ENCODE measurements around the gene AP2A1.

AP2A1 gene

DNA sequence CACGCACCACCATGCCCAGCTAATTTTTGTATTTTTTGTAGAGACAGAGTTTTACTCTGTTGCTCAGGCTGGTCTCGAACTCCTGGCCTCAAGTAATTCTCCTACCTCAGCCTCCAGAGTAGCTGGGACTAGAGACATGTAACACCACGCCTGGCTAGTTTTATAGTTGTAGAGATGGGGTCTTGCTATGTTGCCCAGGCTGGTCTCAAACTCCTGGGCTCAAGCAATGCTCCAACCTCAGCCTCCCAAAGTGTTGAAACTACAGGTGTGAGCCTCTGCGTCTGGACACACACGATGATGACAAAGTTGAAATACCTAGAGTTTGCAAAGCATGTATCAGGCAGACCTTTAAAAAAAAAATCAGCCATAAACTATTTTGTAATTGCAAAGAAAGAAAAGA is 79.6 kb downstream of the AP2A1 start:
- Mint-ChIP-seq H3K9me3 (peaks cover 5% of the 10 kb centered on the region), H3K4me3 (no peak overlapping the region), H3K36me3 (no peaks in the 10 kb centered on the region), H3K27ac (no peak overlapping the region), H3K27me3 (no peaks in the 10 kb centered on the region), H3K4me1 (peaks cover 21% of the 10 kb centered on the region)

DNA sequence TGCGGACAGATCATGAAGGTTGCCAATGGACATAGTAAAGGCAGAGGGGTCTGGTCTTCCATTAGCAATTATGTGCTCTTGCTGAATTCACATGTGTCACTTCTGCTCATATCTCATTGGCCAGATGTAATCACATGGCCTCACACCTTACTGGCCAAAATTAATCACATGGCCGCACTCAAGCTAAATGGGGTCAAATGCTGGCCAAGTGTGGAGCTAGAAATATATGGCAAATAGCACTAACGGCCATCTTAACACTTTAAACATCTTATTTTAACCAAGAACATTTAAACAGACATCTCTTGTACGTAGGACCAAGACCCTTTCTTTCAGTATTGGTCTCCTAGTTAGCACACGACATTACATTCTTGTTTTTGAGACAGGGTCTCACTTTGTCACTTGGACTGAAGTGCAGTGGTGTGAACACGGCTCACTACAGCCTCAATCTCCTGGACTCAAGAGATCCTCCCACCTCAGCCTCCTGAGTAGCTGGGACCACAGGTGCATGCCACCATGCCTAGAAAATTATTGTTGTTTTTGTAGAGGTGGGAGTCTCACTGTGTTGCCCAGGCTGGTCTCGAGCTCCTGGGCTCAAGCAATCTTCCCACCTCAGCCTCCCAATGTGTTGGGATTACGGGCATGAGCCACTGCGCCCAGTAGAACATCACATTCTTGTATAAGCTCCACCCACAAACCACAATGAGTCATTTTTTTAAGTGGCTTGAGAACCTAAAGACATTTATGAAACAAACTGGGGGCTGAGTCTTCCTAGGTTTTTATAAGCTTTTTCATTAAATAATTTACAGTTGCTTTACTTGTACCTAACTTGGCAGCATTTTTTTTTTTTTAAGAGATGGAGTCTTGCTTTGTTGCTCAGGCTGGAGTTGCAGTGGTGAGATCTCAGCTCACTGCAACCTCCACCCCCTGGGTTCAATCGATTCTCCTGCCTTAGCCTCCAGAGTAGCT is 81.2 kb downstream of the AP2A1 start:
- H3K4me1 Mint-ChIP-seq: peaks cover 32% of the 10 kb centered on the region
- H3K27me3 Mint-ChIP-seq: no peaks in the 10 kb centered on the region
- no peak overlapping the region for H3K27ac Mint-ChIP-seq
- H3K9me3 Mint-ChIP-seq: peaks cover 5% of the 10 kb centered on the region
- no peak overlapping the region for H3K4me3 Mint-ChIP-seq
- no peaks in the 10 kb centered on the region for H3K36me3 Mint-ChIP-seq

DNA sequence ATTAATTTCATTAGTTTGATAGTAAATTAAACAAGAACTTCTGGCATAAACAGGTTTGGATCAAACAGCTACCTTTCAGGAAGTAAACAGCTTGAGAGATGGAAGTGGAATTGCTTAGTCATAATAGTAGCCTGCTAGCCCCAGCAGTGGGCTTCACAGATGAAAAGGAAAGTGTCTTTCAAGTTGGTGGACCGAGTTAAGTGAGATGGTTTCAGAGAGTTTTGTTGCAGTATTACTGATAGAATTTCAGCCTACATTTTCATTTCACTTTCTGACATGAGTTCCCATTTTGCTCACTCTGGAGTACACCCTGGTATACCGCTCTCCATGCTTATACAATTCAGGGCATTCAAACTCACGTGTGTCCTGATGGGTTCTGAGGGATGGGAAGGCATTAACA is 82.1 kb downstream of the AP2A1 start:
- peak overlapping the region; percentile 87 for H3K27ac Mint-ChIP-seq
- no peaks in the 10 kb centered on the region for H3K27me3 Mint-ChIP-seq
- peak overlapping the region; percentile 68 for H3K4me3 Mint-ChIP-seq
- no peaks in the 10 kb centered on the region for H3K36me3 Mint-ChIP-seq
- peaks cover 5% of the 10 kb centered on the region for H3K9me3 Mint-ChIP-seq
- peaks cover 39% of the 10 kb centered on the region for H3K4me1 Mint-ChIP-seq

DNA sequence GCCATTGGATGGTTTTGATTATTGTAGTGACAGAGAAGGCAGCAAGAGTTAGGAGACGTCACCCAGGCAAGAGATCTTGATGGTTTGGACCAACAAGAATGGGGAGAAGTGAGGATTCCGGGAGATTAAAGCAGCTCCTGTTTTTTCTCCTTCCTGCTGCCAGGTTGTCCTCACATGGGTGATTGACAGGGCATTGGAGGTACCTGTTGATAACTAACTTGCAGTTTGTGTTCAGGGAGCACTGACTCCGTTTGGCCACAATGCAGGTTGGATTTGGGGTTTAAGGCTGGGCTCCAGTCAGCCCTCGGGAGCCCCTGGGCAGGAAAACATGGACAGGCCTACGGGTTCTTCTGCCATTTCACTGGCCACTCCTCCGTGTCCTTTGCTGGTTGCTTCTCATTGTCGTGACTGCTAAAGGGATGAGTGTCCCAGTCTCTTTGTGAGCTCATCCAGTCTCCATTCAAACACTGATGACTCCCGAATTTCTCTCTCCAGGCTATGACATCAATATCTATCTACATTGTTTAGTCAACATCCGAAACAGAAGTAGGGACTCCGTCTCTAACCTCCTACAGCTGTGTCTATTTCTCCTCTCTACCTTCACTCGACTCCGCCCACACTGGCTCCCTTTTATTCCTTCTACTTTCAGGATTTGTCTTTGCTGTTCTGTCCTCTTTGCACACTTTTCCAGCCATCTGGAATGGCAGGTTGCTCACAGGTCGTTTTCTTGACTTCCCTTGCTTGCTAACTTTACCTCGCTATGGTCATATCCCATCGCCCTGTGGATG is 82.8 kb downstream of the AP2A1 start:
- H3K4me1 Mint-ChIP-seq: peaks cover 39% of the 10 kb centered on the region
- H3K27ac Mint-ChIP-seq: peak overlapping the region; percentile 87

DNA sequence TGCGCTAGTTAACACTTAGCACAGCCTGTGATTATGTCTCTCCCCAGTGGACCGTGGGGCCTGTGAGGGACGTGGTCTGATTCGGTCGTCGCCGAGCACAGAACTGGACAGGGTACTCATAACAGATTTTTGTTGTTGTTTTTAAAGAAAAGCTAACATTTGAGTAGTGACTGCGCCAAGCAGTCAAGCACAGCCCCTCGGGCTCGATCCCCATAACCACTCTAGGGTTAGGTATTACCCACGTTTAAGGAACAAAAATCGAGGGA is 83.4 kb downstream of the AP2A1 start:
- peaks cover 5% of the 10 kb centered on the region for H3K9me3 Mint-ChIP-seq
- H3K4me3 Mint-ChIP-seq: peak overlapping the region; percentile 90
- H3K36me3 Mint-ChIP-seq: no peaks in the 10 kb centered on the region
- H3K27me3 Mint-ChIP-seq: no peaks in the 10 kb centered on the region
- H3K4me1 Mint-ChIP-seq: peaks cover 39% of the 10 kb centered on the region
- H3K27ac Mint-ChIP-seq: peak overlapping the region; percentile 93

More for the DNA sequence above, 82.8 kb downstream of the AP2A1 start:
- no peaks in the 10 kb centered on the region for H3K36me3 Mint-ChIP-seq
- no peaks in the 10 kb centered on the region for H3K27me3 Mint-ChIP-seq
- peaks cover 5% of the 10 kb centered on the region for H3K9me3 Mint-ChIP-seq
- peak overlapping the region; percentile 90 for H3K4me3 Mint-ChIP-seq

DNA sequence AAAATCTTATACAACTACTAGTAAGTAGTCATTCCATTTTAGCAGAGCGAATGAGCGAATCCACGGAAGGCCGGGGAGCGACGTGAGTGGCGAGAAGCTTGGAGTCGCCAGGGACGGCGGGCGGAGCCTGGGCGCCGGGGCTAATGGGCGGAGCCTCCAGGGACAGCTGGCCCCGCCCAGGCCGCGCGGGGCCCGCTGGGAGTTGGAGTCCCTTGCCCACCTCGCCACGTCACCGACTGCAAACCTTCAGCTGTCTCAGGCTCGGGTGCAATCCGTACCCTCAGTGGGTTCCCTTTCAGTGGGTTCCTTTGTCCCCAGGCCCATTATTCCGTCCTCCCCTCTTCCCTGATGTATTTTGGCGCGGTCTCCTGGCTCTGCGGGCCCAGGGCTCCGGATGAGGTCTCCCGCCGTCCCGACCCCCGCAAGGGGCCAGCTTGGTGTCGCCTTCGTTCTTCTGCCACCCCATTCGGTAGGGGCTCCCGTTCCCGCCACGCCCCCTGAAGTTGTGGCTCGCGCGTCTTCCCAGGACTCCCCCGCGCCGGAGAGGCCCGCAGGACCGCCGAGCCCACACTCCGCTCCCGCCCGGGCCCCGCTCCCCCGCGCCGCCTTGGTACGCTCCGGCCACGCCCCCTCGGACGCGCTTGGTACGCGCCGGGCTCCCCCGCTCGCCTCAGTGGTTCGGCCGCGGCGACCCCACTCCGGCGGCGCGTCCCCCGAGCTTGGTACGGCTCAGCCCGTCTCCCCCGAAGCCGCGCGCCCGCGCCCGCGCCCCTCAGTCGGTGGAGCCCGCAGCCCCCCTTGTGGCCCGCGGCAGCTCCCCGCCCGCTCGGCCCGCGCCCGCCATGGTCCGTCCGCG is 83.9 kb downstream of the AP2A1 start, which contains the start of gene PTOV1:
Gene PTOV1 (plus strand): TSS at position 673 of the 856 bp plus-strand sequence.
- Mint-ChIP-seq H3K4me3 (peak within 1 kb of the TSS; percentile 90), H3K27ac (peak within 1 kb of the TSS; percentile 93), H3K36me3 (no peaks in the 10 kb centered on the region), H3K4me1 (peaks cover 39% of the 10 kb centered on the region), H3K9me3 (peaks cover 5% of the 10 kb centered on the region), H3K27me3 (no peaks in the 10 kb centered on the region)

DNA sequence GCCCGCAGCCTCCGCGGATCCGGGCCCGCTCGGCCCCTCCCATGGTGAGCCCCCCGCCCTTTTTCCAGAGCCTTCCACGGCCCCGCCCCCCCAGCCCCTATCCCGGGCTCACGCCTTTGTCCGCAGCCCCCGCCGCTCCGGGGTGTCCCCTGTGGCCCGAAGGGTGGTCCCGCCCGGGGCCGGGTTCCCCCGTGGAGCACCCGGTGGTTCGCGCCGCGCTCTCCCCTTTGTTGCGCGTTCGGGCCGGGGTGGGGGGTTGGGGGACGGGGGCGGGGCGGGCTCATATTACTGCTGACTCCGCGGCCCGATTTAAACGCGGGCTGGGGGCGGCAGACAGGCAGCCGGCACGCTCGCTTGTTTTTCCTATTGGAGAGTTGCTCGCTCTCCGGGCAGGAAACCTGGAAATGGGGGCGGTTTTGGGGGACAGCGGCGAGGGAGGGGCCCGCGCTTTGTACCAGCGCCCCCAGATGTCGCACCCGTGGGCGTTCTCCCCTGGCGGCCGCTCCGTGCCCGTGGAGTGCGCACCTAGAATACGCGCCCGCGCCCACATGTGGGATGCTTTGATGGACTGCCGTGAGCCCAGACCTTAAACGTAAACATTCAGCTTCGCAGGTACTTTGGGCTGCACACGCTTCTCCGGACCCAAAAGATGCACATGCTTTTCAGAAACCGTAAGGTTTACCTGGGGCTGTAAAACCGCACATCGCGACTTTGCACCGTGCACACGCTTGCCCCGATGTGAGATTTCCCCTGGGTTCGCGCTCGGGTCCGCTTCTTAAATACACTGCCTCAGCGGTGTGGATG is 84.9 kb downstream of the AP2A1 start:
- Mint-ChIP-seq H3K9me3 (peaks cover 5% of the 10 kb centered on the region), H3K4me3 (peak overlapping the region; percentile 87), H3K4me1 (peaks cover 39% of the 10 kb centered on the region), H3K27me3 (no peaks in the 10 kb centered on the region), H3K27ac (peak overlapping the region; percentile 79), H3K36me3 (no peaks in the 10 kb centered on the region)

DNA sequence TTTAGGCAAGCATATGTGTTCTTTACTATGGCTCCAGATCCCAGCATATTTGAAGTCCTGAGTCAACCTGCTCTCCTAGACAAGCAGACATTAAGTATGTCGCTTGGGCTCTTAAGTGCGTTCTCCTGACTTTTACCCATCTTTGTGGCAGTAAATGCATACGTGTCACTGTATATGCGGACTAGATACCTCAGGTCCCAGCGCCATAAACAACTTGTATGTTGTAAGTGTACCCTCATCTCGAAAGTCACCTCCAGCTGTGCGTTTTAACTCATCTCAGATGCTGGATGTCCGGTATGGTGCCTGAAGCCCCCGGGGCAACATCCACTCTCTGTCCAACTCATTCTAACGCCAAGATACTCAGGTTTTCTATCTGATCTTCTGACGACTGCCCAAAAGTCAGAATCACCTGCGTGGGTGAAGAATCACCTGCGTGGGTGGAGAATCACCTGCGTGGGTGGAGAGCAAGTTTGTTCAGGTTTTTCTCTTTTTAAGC is 85.9 kb downstream of the AP2A1 start:
- peak overlapping the region; percentile 79 for H3K27ac Mint-ChIP-seq
- H3K4me1 Mint-ChIP-seq: peaks cover 39% of the 10 kb centered on the region
- H3K4me3 Mint-ChIP-seq: peak overlapping the region; percentile 87
- H3K27me3 Mint-ChIP-seq: no peaks in the 10 kb centered on the region
- peaks cover 5% of the 10 kb centered on the region for H3K9me3 Mint-ChIP-seq
- H3K36me3 Mint-ChIP-seq: no peaks in the 10 kb centered on the region

DNA sequence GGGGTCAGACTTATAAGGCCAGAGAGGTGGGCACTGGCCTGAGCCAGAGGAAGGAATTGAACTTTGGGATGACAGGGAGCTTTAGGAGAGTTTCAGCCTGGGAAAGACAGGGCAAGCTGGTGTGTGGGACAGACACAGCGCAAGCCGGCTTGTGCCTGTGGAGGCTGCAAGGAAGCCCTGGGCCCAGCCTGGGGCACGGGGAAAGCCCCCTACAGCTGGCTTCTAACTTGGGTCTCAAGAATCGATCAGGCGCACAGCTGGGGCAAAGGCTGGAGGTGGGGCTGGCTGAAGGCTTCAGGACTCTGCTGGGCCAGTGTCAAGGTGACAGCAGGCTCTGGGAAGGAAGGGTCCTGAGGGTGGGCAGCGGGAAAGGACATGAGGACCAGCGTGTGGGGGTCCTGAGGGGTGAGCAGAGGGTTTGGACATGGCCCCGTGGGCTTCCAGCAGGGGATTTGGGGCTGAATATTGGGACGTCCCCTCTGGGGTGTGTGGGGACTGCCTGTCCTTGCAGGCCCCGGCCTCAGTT is 87.1 kb downstream of the AP2A1 start:
- peak overlapping the region; percentile 11 for H3K4me3 Mint-ChIP-seq
- H3K9me3 Mint-ChIP-seq: peaks cover 4% of the 10 kb centered on the region
- H3K36me3 Mint-ChIP-seq: no peaks in the 10 kb centered on the region
- no peaks in the 10 kb centered on the region for H3K27me3 Mint-ChIP-seq
- H3K4me1 Mint-ChIP-seq: peaks cover 30% of the 10 kb centered on the region
- H3K27ac Mint-ChIP-seq: no peak overlapping the region

DNA sequence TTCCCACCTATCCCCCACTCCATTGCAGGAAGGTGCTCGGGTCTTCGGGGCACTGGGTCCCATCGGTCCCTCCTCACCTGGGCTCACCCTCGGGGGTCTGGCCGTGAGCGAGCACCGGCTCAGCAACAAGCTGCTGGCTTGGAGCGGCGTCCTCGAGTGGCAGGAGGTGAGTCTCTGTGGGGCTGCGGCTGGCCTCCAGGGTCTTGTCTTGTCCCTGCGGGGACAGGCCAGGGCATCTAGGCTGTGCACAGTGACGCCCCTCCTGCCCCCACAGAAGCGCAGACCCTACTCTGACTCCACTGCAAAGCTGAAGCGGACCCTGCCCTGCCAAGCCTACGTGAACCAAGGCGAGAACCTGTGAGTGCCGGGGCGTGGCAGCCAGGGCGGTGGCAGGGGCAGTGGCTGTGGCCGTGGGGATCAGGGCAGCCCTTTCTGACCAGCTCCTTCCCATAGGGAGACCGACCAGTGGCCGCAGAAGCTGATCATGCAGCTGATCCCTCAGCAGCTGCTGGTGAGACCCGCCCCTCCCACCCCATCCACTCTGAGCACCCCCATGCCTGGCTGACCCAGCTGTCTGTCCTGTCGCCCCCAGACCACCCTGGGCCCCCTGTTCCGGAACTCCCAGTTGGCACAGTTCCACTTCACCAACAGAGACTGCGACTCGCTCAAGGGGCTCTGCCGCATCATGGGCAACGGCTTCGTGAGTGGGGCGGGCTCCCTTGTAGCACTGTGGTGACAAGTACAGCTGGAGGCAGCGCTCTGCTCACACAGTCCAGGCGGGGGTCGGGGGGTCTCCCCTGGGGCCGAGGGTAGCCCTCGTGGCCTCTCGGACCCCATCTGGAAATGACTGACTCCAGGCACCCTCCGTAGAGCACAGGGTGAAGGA is 87.8 kb downstream of the AP2A1 start:
- Mint-ChIP-seq H3K4me1 (peaks cover 26% of the 10 kb centered on the region), H3K36me3 (no peaks in the 10 kb centered on the region), H3K9me3 (no peaks in the 10 kb centered on the region), H3K27me3 (no peaks in the 10 kb centered on the region), H3K4me3 (no peak overlapping the region), H3K27ac (peak overlapping the region; percentile 30)

DNA sequence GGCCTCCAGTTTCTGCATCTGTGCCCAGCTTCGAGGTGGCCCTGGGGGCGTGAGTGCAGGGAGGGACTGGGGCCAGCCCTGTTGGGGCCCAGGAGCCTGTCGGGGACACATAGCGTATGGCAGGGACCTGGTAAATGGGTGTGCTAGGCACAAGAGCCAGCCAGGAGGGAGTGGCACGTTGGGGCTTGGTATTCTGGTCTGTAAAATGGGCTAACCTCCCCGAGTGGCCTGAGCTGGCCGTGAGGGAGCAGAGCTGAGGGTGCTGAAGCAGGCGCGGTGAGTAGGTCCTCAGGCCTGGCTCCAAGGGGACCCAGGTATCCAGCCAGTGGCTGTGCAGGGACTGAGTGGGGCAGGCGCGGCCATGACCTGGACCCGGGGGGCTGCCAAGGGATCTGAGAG is 88.5 kb downstream of the AP2A1 start:
- Mint-ChIP-seq H3K27me3 (no peaks in the 10 kb centered on the region), H3K4me3 (no peak overlapping the region), H3K36me3 (no peaks in the 10 kb centered on the region), H3K4me1 (peaks cover 19% of the 10 kb centered on the region), H3K9me3 (no peaks in the 10 kb centered on the region), H3K27ac (peak overlapping the region; percentile 30)

DNA sequence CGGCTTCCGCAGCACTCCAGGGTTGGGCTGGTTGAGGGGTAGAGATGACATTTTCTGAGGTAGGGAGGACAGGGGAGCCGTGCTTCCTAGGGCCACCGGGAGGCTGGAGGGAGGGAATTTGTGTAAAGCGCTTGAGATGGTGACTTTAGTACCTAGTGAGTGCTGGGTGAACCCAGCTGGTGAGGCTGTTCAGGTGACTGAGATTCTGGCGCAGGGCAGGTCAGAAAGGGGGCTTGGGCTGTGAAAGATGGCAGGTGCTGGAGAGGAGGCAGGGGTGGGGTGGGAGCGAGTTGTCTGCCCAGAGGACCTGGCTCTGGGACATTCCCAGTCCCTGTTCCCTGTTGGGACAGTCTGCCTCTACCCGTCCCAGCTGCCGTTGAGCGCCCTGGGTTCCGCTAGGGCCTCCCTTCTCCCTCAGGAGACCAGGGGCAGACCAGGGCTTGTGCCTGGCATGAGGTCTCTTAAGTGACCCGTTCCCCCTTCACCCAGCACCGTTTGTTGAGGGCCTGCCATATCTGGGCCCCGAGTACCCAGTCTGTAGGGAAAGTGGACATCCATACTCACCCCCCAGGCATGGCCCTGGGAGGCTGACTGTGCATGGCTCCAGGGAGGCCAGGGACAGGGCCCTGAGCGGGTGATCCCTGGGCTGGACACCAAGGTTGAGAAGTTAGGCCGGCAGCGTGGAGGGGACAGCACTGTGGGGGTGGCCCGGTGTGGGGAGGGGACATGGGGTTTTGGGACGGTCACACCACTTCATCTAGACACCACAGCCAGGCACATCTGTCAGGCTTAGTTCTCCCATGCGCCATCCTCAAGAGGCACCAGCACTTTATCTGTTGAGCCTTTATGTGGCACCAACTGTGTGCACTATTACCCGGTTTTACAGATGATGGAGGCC is 89.1 kb downstream of the AP2A1 start:
- Mint-ChIP-seq H3K9me3 (no peaks in the 10 kb centered on the region), H3K4me3 (no peak overlapping the region), H3K4me1 (peaks cover 19% of the 10 kb centered on the region), H3K27me3 (no peaks in the 10 kb centered on the region), H3K27ac (peak overlapping the region; percentile 41), H3K36me3 (no peaks in the 10 kb centered on the region)

DNA sequence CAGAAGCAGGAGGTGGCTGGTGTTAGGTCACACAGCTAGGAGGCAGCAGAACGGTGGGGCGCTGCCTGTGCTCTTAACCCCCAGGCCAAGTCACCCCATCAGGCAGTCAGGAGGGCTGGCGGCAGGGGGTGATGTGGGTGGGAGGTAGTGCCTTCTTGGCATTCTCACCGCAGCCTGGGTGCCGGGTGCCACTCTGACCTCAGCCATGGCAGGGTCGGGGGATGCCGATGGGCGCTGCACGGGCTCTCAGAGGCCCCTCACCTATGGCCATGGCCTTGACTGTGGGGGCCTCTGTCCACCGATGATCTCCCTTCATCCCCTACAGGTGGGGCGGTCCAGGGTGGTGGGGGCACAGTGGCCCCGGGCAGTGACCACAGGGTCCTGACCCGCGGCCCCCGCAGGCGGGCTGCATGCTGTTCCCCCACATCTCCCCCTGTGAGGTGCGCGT is 89.8 kb downstream of the AP2A1 start:
- Mint-ChIP-seq H3K27ac (no peak overlapping the region), H3K9me3 (no peaks in the 10 kb centered on the region), H3K4me1 (peaks cover 19% of the 10 kb centered on the region), H3K27me3 (no peaks in the 10 kb centered on the region), H3K4me3 (no peak overlapping the region), H3K36me3 (no peaks in the 10 kb centered on the region)

All from activated naive CD4-positive, alpha-beta T cell treated with anti-CD3 and anti-CD28 coated beads, Interleukin-2, amount 50 U/mL, for 24 hours (primary cell).